ENCODE measurements around the gene ABCC12.

The ABCC12 gene

GRCh38 chr16:48165961-48166578 lies 10.3 kb upstream of the ABCC12 start:
- DNase-seq = no peak

- DNase-seq = no peak
Observed at GRCh38 chr16:48164907-48165715, 9.3 kb upstream of the ABCC12 start.

- DNase-seq = no peak
Observed at GRCh38 chr16:48162839-48163410, 7.1 kb upstream of the ABCC12 start.

GRCh38 chr16:48161906-48162305 lies 6.1 kb upstream of the ABCC12 start:
- DNase-seq = no peak

- no peak for DNase-seq
Observed at GRCh38 chr16:48160575-48160974, 4.8 kb upstream of the ABCC12 start.

- DNase-seq = peak; percentile 6
Observed at GRCh38 chr16:48158296-48158695, 2.5 kb upstream of the ABCC12 start.

GRCh38 chr16:48157794-48158193 lies 2.0 kb upstream of the ABCC12 start:
- DNase-seq = no peak

- no peak for DNase-seq
Observed at GRCh38 chr16:48157302-48157701, 1.5 kb upstream of the ABCC12 start.

- no peak for DNase-seq
Observed at GRCh38 chr16:48156790-48157209, 1.0 kb upstream of the ABCC12 start.

GRCh38 chr16:48153774-48154173 lies 2.0 kb downstream of the ABCC12 start:
- no peak for DNase-seq

- DNase-seq = no peak
Observed at GRCh38 chr16:48152226-48152625, 3.6 kb downstream of the ABCC12 start.

- DNase-seq = no peak
Observed at GRCh38 chr16:48150707-48151106, 5.1 kb downstream of the ABCC12 start.

GRCh38 chr16:48146710-48147109 lies 9.1 kb downstream of the ABCC12 start:
- no peak for DNase-seq

GRCh38 chr16:48146131-48146530 lies 9.7 kb downstream of the ABCC12 start:
- no peak for DNase-seq

- no peak for DNase-seq
Observed at GRCh38 chr16:48143812-48144368, 11.9 kb downstream of the ABCC12 start.

GRCh38 chr16:48140821-48141220 lies 15.0 kb downstream of the ABCC12 start:
- DNase-seq = no peak

- no peak for DNase-seq
Observed at GRCh38 chr16:48139517-48139916, 16.3 kb downstream of the ABCC12 start.

- DNase-seq = no peak
Observed at GRCh38 chr16:48138543-48138942, 17.2 kb downstream of the ABCC12 start.

- no peak for DNase-seq
Observed at GRCh38 chr16:48137822-48138221, 18.0 kb downstream of the ABCC12 start.

GRCh38 chr16:48136547-48137360 lies 19.0 kb downstream of the ABCC12 start:
- DNase-seq = no peak

GRCh38 chr16:48133455-48134211 lies 22.2 kb downstream of the ABCC12 start:
- DNase-seq = no peak

- DNase-seq = no peak
Observed at GRCh38 chr16:48132696-48133095, 23.1 kb downstream of the ABCC12 start.

All from SIG-M5 (cell line).